ENCODE results near the gene HDAC5.
"Not testable (repeated sequence)": the region's sequence is repeated elsewhere in the genome, so short reads cannot be mapped to it uniquely, and the experiment has no call there.

The HDAC5 gene

GRCh38 chr17:44037471-44037870 is 86.0 kb downstream of the HDAC5 start:
- Histone ChIP-seq H3K4me2 (ENCODE audit: insufficient read depth, low read length, poor library complexity, severe bottlenecking) (no peak overlapping the region), H3K27me3 (ENCODE audit: control insufficient read depth in 3 of 3, insufficient read depth in 3 of 3, low read depth in 1 of 3, low read length in 3 of 3) (no peaks in the 10 kb centered on the region), H4K91ac (ENCODE audit: low read depth, low read length, poor library complexity) (no peak overlapping the region), H2BK120ac (ENCODE audit: low read depth, low read length) (no peak overlapping the region), H2BK5ac (ENCODE audit: low read length) (no peak overlapping the region), H3K4ac (ENCODE audit: low read length) (no peak overlapping the region), H3K4me1 (ENCODE audit: control insufficient read depth in 2 of 2, insufficient read depth in 1 of 2, low read depth in 1 of 2, low read length in 2 of 2) (no peaks in the 10 kb centered on the region), H2AFZ (ENCODE audit: low read length) (no peak overlapping the region), H3K9me3 (replicated peaks in 1 of 2; ENCODE audit: control insufficient read depth in 2 of 2, insufficient read depth in 1 of 2, low read depth in 1 of 2, low read length in 2 of 2) (peaks cover 0 to 2% of the 10 kb centered on the region in 2 donors), H2BK12ac (ENCODE audit: low read length) (no peak overlapping the region), H2BK15ac (ENCODE audit: low read length) (no peak overlapping the region), H2AK5ac (ENCODE audit: low read depth, low read length) (no peak overlapping the region), H3K79me1 (ENCODE audit: low read depth, low read length) (peaks cover 5% of the 10 kb centered on the region), H3K23ac (ENCODE audit: low read depth, low read length, poor library complexity) (no peak overlapping the region), H3K36me3 (replicated peaks in 1 of 2; ENCODE audit: control insufficient read depth in 2 of 2, insufficient read depth in 2 of 2, low read length in 2 of 2) (peaks cover 33 to 62% of the 10 kb centered on the region in 2 donors), H3K9ac (ENCODE audit: low read depth, low read length, poor library complexity) (no peak overlapping the region), H3K27ac (replicated peaks; ENCODE audit: low read length) (no peak overlapping the region), H3K4me3 (ENCODE audit: low read length in 2 of 2) (no peak overlapping the region), H3K14ac (ENCODE audit: low read length) (no peak overlapping the region), H3K18ac (ENCODE audit: low read length) (no peak overlapping the region), H4K8ac (ENCODE audit: low read depth, low read length) (no peak overlapping the region)
- DNase-seq (ENCODE audit: low spot score), result no peak
- no CpG with 5 or more reads among the region's 2 CpGs for WGBS, 2 donors (ENCODE audit: extremely low coverage in 2 of 2, insufficient read length in 2 of 2, insufficient replicate concordance in 1 of 2)

GRCh38 chr17:44034688-44035087 is 88.8 kb downstream of the HDAC5 start:
- H2BK12ac ChIP-seq (ENCODE audit: low read length); H2BK15ac ChIP-seq (ENCODE audit: low read length); H3K18ac ChIP-seq (ENCODE audit: low read length); H3K9me3 ChIP-seq (replicated peaks in 1 of 2; ENCODE audit: control insufficient read depth in 2 of 2, insufficient read depth in 1 of 2, low read depth in 1 of 2, low read length in 2 of 2); H3K9ac ChIP-seq (ENCODE audit: low read depth, low read length, poor library complexity); H3K4me3 ChIP-seq (ENCODE audit: low read length in 2 of 2); H2AFZ ChIP-seq (ENCODE audit: low read length); H3K27me3 ChIP-seq (ENCODE audit: control insufficient read depth in 3 of 3, insufficient read depth in 3 of 3, low read depth in 1 of 3, low read length in 3 of 3); H3K79me1 ChIP-seq (ENCODE audit: low read depth, low read length); H4K91ac ChIP-seq (ENCODE audit: low read depth, low read length, poor library complexity); H4K8ac ChIP-seq (ENCODE audit: low read depth, low read length); H3K4me2 ChIP-seq (ENCODE audit: insufficient read depth, low read length, poor library complexity, severe bottlenecking); H3K4me1 ChIP-seq (ENCODE audit: control insufficient read depth in 2 of 2, insufficient read depth in 1 of 2, low read depth in 1 of 2, low read length in 2 of 2); DNase-seq (ENCODE audit: low spot score); H3K23ac ChIP-seq (ENCODE audit: low read depth, low read length, poor library complexity); H2BK120ac ChIP-seq (ENCODE audit: low read depth, low read length); H2BK5ac ChIP-seq (ENCODE audit: low read length); H3K4ac ChIP-seq (ENCODE audit: low read length); H3K27ac ChIP-seq (replicated peaks; ENCODE audit: low read length); H2AK5ac ChIP-seq (ENCODE audit: low read depth, low read length); H3K14ac ChIP-seq (ENCODE audit: low read length): not testable (repeated sequence)
- H3K36me3 ChIP-seq (replicated peaks in 1 of 2; ENCODE audit: control insufficient read depth in 2 of 2, insufficient read depth in 2 of 2, low read length in 2 of 2), result peaks cover 34 to 76% of the 10 kb centered on the region in 2 donors
- WGBS, 2 donors (ENCODE audit: extremely low coverage in 2 of 2, insufficient read length in 2 of 2, insufficient replicate concordance in 1 of 2), result no CpG with 5 or more reads among the region's 3 CpGs

GRCh38 chr17:44033861-44034408 is 89.5 kb downstream of the HDAC5 start:
- no peak overlapping the region for H2BK5ac ChIP-seq (ENCODE audit: low read length)
- no peaks in the 10 kb centered on the region for H3K27me3 ChIP-seq (ENCODE audit: control insufficient read depth in 3 of 3, insufficient read depth in 3 of 3, low read depth in 1 of 3, low read length in 3 of 3)
- WGBS, 2 donors (ENCODE audit: extremely low coverage in 2 of 2, insufficient read length in 2 of 2, insufficient replicate concordance in 1 of 2), result no CpG with 5 or more reads among the region's 3 CpGs
- no peak overlapping the region for H3K27ac ChIP-seq (replicated peaks; ENCODE audit: low read length)
- no peak overlapping the region for H3K14ac ChIP-seq (ENCODE audit: low read length)
- H4K91ac ChIP-seq (ENCODE audit: low read depth, low read length, poor library complexity), result no peak overlapping the region
- H2AK5ac ChIP-seq (ENCODE audit: low read depth, low read length), result no peak overlapping the region
- no peak overlapping the region for H2BK12ac ChIP-seq (ENCODE audit: low read length)
- H2BK120ac ChIP-seq (ENCODE audit: low read depth, low read length), result no peak overlapping the region
- H3K4me3 ChIP-seq (ENCODE audit: low read length in 2 of 2), result no peak overlapping the region
- no peak overlapping the region for H2AFZ ChIP-seq (ENCODE audit: low read length)
- H3K79me1 ChIP-seq (ENCODE audit: low read depth, low read length), result peaks cover 4% of the 10 kb centered on the region
- peaks cover 39 to 79% of the 10 kb centered on the region in 2 donors for H3K36me3 ChIP-seq (replicated peaks in 1 of 2; ENCODE audit: control insufficient read depth in 2 of 2, insufficient read depth in 2 of 2, low read length in 2 of 2)
- no peak overlapping the region for H3K4me2 ChIP-seq (ENCODE audit: insufficient read depth, low read length, poor library complexity, severe bottlenecking)
- H4K8ac ChIP-seq (ENCODE audit: low read depth, low read length), result no peak overlapping the region
- no peak overlapping the region for H2BK15ac ChIP-seq (ENCODE audit: low read length)
- H3K4ac ChIP-seq (ENCODE audit: low read length), result no peak overlapping the region
- H3K9ac ChIP-seq (ENCODE audit: low read depth, low read length, poor library complexity), result no peak overlapping the region
- H3K18ac ChIP-seq (ENCODE audit: low read length), result no peak overlapping the region
- peaks cover 0 to 4% of the 10 kb centered on the region in 2 donors for H3K9me3 ChIP-seq (replicated peaks in 1 of 2; ENCODE audit: control insufficient read depth in 2 of 2, insufficient read depth in 1 of 2, low read depth in 1 of 2, low read length in 2 of 2)
- H3K4me1 ChIP-seq (ENCODE audit: control insufficient read depth in 2 of 2, insufficient read depth in 1 of 2, low read depth in 1 of 2, low read length in 2 of 2), result no peaks in the 10 kb centered on the region
- DNase-seq (ENCODE audit: low spot score), result no peak
- H3K23ac ChIP-seq (ENCODE audit: low read depth, low read length, poor library complexity), result no peak overlapping the region

GRCh38 chr17:44030482-44030881 is 93.0 kb downstream of the HDAC5 start:
- Histone ChIP-seq H4K91ac (ENCODE audit: low read depth, low read length, poor library complexity) (no peak overlapping the region), H3K27me3 (ENCODE audit: control insufficient read depth in 3 of 3, insufficient read depth in 3 of 3, low read depth in 1 of 3, low read length in 3 of 3) (no peaks in the 10 kb centered on the region), H3K23ac (ENCODE audit: low read depth, low read length, poor library complexity) (no peak overlapping the region), H3K36me3 (replicated peaks in 1 of 2; ENCODE audit: control insufficient read depth in 2 of 2, insufficient read depth in 2 of 2, low read length in 2 of 2) (peaks cover 25 to 61% of the 10 kb centered on the region in 2 donors), H2BK5ac (ENCODE audit: low read length) (no peak overlapping the region), H3K27ac (replicated peaks; ENCODE audit: low read length) (no peak overlapping the region), H3K9me3 (replicated peaks in 1 of 2; ENCODE audit: control insufficient read depth in 2 of 2, insufficient read depth in 1 of 2, low read depth in 1 of 2, low read length in 2 of 2) (peaks cover 0 to 4% of the 10 kb centered on the region in 2 donors), H4K8ac (ENCODE audit: low read depth, low read length) (no peak overlapping the region), H2BK15ac (ENCODE audit: low read length) (no peak overlapping the region), H3K79me1 (ENCODE audit: low read depth, low read length) (peaks cover 2% of the 10 kb centered on the region), H3K14ac (ENCODE audit: low read length) (no peak overlapping the region), H3K4me2 (ENCODE audit: insufficient read depth, low read length, poor library complexity, severe bottlenecking) (no peak overlapping the region), H3K4me3 (ENCODE audit: low read length in 2 of 2) (no peak overlapping the region), H2AFZ (ENCODE audit: low read length) (no peak overlapping the region), H2BK120ac (ENCODE audit: low read depth, low read length) (no peak overlapping the region), H3K18ac (ENCODE audit: low read length) (no peak overlapping the region), H3K4ac (ENCODE audit: low read length) (no peak overlapping the region), H2BK12ac (ENCODE audit: low read length) (no peak overlapping the region), H3K4me1 (ENCODE audit: control insufficient read depth in 2 of 2, insufficient read depth in 1 of 2, low read depth in 1 of 2, low read length in 2 of 2) (no peaks in the 10 kb centered on the region), H2AK5ac (ENCODE audit: low read depth, low read length) (no peak overlapping the region), H3K9ac (ENCODE audit: low read depth, low read length, poor library complexity) (no peak overlapping the region)
- WGBS, 2 donors (ENCODE audit: extremely low coverage in 2 of 2, insufficient read length in 2 of 2, insufficient replicate concordance in 1 of 2), result no CpG with 5 or more reads among the region's 3 CpGs
- no peak for DNase-seq (ENCODE audit: low spot score)
